OCI-LY1 (cell line): Measurements from ENCODE around the gene IGFN1.

Experiments
- H2AFZ ChIP-seq: fragments of 200-600 bp; sonication (generic), shearing (Covaris generic); 2 replicates; pipeline ENCODE4 v1.6.0; 2014; ENCODE audit warnings: antibody characterized with exemption, mild to moderate bottlenecking, low read length
- H3F3A ChIP-seq: fragments of 200-600 bp; sonication (generic), shearing (Covaris generic); 2 replicates; pipeline ENCODE4 v1.6.0; 2014; ENCODE audit warnings: mild to moderate bottlenecking, antibody characterized with exemption, low read length, moderate library complexity; ENCODE audit not compliant: insufficient read depth
- H3K27ac ChIP-seq: fragments of 200-600 bp; sonication (generic); 2 replicates; pipeline ENCODE4 v1.5.1; 2014; ENCODE audit warnings: low read length, mixed run types, mild to moderate bottlenecking, low read depth; ENCODE audit not compliant: poor library complexity, severe bottlenecking
- H3K27me3 ChIP-seq: fragments of 200-600 bp; sonication (generic); 2 replicates; pipeline ENCODE4 v1.6.0; 2014; ENCODE audit warnings: antibody characterized with exemption, mild to moderate bottlenecking, low read length, moderate library complexity; ENCODE audit not compliant: insufficient read depth
- H3K36me3 ChIP-seq: fragments of 200-600 bp; sonication (generic); 2 replicates; pipeline ENCODE4 v1.6.1; 2014; ENCODE audit warnings: mild to moderate bottlenecking, antibody characterized with exemption, low read length, moderate library complexity, mixed read lengths; ENCODE audit not compliant: insufficient read depth
- H3K4me1 ChIP-seq: fragments of 200-600 bp; sonication (generic); 2 replicates; pipeline ENCODE4 v1.5.1; 2014; ENCODE audit warnings: mild to moderate bottlenecking, low read length, moderate library complexity; ENCODE audit not compliant: insufficient read depth, severe bottlenecking
- H3K4me2 ChIP-seq: fragments of 200-600 bp; sonication (generic), shearing (Covaris generic); 2 replicates; pipeline ENCODE4 v1.6.1; 2014; ENCODE audit warnings: low read length
- H3K4me3 ChIP-seq: fragments of 200-600 bp; sonication (generic); 2 replicates; pipeline ENCODE4 v1.5.1; 2014; ENCODE audit warnings: low read length, low read depth, mild to moderate bottlenecking, mixed read lengths; ENCODE audit not compliant: poor library complexity, severe bottlenecking
- H3K79me2 ChIP-seq: fragments of 200-600 bp; shearing (Covaris generic); 2 replicates; pipeline ENCODE4 v1.6.1; 2016; ENCODE audit warnings: mixed run types, low read length, mixed read lengths; ENCODE audit not compliant: insufficient read depth
- H3K9ac ChIP-seq: fragments of 200-600 bp; sonication (generic), shearing (Covaris generic); 2 replicates; pipeline ENCODE4 v1.6.1; 2014; ENCODE audit warnings: mild to moderate bottlenecking, low read length, mixed read lengths
- H3K9me2 ChIP-seq: fragments of 200-600 bp; sonication (generic), shearing (Covaris generic); 2 replicates; pipeline ENCODE4 v1.6.1; 2014; ENCODE audit warnings: low read depth, mild to moderate bottlenecking, low read length, mixed read lengths
- H3K9me3 ChIP-seq: fragments of 200-600 bp; shearing (Covaris generic); 2 replicates; pipeline ENCODE4 v1.6.1; 2014; ENCODE audit warnings: low read length, mixed read lengths
- H4K20me1 ChIP-seq: fragments of 200-600 bp; sonication (generic), shearing (Covaris generic); 2 replicates; pipeline ENCODE4 v1.6.0; 2016; ENCODE audit warnings: mild to moderate bottlenecking, low read length; ENCODE audit not compliant: insufficient read depth
- EZH2 ChIP-seq: fragments of 200-600 bp; sonication (generic), shearing (Covaris generic); IDR thresholded peaks from 2 replicates; pipeline ENCODE4 v1.8.0; 2017; ENCODE audit warnings: borderline replicate concordance, mixed run types, mild to moderate bottlenecking, antibody characterized with exemption, low read length, moderate library complexity, mixed read lengths
- TF ChIP-seq, protein P1 (sequence below): fragments of 200-600 bp; sonication (generic), shearing (Covaris generic); IDR thresholded peaks from 2 replicates; pipeline ENCODE4 v1.5.1; 2017; ENCODE audit warnings: mild to moderate bottlenecking, antibody characterized with exemption, low read length, moderate library complexity, mixed read lengths

IGFN1 gene

DNA sequence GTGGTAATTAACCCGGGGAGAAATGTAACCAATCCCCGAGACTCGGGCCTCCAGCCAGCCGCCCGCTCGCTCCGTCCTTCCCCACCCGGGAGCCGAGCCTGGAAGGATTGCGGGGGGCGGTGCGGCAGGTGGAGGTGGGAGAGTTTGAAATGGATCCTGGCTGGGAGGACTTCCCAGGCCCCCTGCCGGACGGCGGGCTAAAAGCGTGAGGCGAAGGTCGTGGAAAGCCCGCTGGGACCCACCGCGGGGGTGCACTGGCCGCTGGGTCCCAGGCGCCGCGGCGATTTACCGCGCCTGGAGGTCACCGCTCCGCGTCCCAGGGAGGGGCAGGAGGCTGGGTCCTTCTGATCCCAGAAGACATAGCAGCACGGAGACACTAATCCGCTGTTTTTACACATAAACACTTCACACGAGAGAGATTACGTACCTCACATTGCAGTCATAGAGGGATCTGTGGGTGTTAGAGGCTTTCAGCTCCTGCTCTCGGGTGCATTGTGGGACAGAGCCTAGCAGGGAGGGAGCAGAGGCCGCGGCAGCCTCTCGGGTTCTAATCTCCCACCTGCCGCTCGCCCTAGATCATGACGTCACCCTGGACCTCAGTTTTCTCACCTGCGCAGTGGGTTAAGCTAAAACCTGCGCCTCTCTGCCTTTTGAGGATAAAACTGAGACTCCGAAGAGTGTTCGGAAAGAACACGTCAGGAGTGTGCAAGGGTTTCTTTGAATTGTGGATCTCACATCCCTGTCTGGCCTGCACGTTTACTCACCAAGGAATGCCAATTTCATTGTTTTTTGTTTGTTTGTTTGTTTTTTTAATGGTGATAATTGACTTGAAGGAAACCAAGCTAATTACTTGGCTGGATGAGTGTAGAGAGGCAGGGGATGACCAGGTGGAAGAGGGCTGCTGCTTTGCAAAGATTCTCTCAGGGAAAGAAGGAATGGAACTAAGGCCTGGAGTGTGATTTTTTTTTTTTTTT, 19.3 kb upstream of the IGFN1 start:
- H3K36me3 ChIP-seq = no peaks in the 10 kb centered on the region
- H3K9ac ChIP-seq = peak overlapping the region; percentile 50; the same call in 1 of the 2 replicates
- H4K20me1 ChIP-seq = no peaks in the 10 kb centered on the region
- H3K27ac ChIP-seq = no peak overlapping the region
- H3F3A ChIP-seq = no peaks in the 10 kb centered on the region
- no peaks in the 10 kb centered on the region for H3K9me3 ChIP-seq
- peaks cover 11% of the 10 kb centered on the region for H3K27me3 ChIP-seq
- H3K4me1 ChIP-seq = peaks cover 17% of the 10 kb centered on the region
- H3K4me3 ChIP-seq = peak overlapping the region; percentile 61
- H3K9me2 ChIP-seq = no peaks in the 10 kb centered on the region
- TF ChIP-seq EZH2 = no peak
- TF ChIP-seq, protein P1, sequence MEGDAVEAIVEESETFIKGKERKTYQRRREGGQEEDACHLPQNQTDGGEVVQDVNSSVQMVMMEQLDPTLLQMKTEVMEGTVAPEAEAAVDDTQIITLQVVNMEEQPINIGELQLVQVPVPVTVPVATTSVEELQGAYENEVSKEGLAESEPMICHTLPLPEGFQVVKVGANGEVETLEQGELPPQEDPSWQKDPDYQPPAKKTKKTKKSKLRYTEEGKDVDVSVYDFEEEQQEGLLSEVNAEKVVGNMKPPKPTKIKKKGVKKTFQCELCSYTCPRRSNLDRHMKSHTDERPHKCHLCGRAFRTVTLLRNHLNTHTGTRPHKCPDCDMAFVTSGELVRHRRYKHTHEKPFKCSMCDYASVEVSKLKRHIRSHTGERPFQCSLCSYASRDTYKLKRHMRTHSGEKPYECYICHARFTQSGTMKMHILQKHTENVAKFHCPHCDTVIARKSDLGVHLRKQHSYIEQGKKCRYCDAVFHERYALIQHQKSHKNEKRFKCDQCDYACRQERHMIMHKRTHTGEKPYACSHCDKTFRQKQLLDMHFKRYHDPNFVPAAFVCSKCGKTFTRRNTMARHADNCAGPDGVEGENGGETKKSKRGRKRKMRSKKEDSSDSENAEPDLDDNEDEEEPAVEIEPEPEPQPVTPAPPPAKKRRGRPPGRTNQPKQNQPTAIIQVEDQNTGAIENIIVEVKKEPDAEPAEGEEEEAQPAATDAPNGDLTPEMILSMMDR = peak; percentile 37; the same call in 1 of the 2 replicates
- H3K4me2 ChIP-seq = peak overlapping the region; percentile 94
- peak overlapping the region; percentile 71; the same call in 1 of the 2 replicates for H2AFZ ChIP-seq
- H3K79me2 ChIP-seq = no peaks in the 10 kb centered on the region

DNA sequence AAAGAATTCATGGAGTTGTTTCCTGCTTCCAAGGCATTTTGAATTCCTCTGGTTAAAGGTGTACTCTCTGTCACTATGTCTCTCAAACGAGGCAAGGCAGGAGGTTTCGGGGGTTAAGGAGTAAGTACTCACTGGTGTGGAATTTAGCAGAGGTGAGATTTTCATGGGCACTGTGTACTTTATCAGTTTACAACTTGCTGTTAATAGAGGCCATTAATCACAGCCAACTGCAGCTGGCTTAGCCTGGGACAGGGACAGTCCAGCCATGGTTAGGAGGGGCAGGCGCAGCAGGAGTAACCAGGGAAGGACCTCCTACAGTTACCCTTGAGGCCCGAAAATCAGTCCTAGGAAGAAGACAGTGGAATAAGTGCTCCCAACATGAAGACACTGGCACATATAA, 18.3 kb upstream of the IGFN1 start:
- no peak for TF ChIP-seq EZH2
- TF ChIP-seq, protein P1 = no peak
- Histone ChIP-seq H3K27ac (no peak overlapping the region), H3K36me3 (no peaks in the 10 kb centered on the region), H3K4me1 (peaks cover 17% of the 10 kb centered on the region), H3F3A (no peaks in the 10 kb centered on the region), H4K20me1 (no peaks in the 10 kb centered on the region), H3K9ac (no peak overlapping the region), H3K9me2 (no peaks in the 10 kb centered on the region), H3K4me3 (no peak overlapping the region), H3K79me2 (no peaks in the 10 kb centered on the region), H3K9me3 (no peaks in the 10 kb centered on the region), H2AFZ (no peak overlapping the region), H3K27me3 (peaks cover 11% of the 10 kb centered on the region), H3K4me2 (no peak overlapping the region)

DNA sequence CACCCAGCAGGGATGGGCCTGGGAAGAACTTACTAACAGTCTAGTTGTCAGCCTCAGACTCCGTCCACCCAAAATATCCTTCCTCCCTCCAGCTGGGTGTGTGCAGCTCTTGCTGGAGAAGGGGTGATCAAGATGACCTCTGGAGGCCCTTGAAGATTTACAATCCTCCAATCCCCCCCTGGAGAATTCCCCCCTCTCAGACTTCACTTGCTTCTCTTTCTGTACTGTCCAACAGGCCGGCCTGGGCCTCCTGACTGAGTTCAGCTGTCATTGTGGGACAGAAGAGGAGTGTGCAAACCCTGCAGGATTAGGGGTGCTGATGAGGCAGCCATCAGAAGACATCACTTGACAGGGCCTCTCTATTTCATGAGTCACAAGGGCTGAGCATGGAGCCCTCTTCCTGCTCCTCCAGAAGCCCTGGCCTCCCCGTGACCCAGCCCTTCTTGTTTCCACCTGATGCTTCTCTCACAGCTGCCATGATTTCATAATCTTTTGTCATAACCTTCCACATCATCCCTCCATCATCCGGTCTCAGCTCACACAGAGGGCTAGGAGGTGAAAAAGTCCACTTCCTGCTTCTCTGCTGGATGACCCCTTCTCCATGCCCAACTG, 17.5 kb upstream of the IGFN1 start:
- Histone ChIP-seq H3K4me3 (no peak overlapping the region), H3K27me3 (peaks cover 7% of the 10 kb centered on the region; the same call in 1 of the 2 replicates), H3K9me2 (no peaks in the 10 kb centered on the region), H3K4me2 (no peak overlapping the region), H3K9me3 (no peaks in the 10 kb centered on the region), H4K20me1 (no peaks in the 10 kb centered on the region), H3F3A (no peaks in the 10 kb centered on the region), H3K4me1 (peaks cover 17% of the 10 kb centered on the region), H3K36me3 (no peaks in the 10 kb centered on the region), H3K9ac (no peak overlapping the region), H2AFZ (no peak overlapping the region), H3K27ac (no peak overlapping the region), H3K79me2 (no peaks in the 10 kb centered on the region)
- TF ChIP-seq EZH2 = no peak
- TF ChIP-seq, protein P1 = no peak
